Ovary (tissue), 3 donors: Measurements from ENCODE around the gene BCL11B.

Experiments used
- EP300 ChIP-seq: sonication (generic); formaldehyde crosslinking; IDR thresholded peaks from one replicate; pipeline ENCODE4 v1.6.1; 2017; ENCODE audit warnings: antibody characterized with exemption
- POLR2A ChIP-seq: fragments of 450-650 bp; IDR thresholded peaks from one replicate; pipeline ENCODE4 v1.6.1; 2017; ENCODE audit warnings: antibody characterized with exemption, mild to moderate bottlenecking, moderate library complexity
- TF ChIP-seq, protein P1 (sequence below), 3 donors: fragments of 450-650 bp in 2 of 3; fragments of 200-600 bp in 1 of 3; IDR thresholded peaks; one replicate each; pipeline versions ENCODE4 v1.5.1 to v1.8.0; 2016 to 2022; ENCODE audit warnings: antibody characterized with exemption in 3 of 3, mild to moderate bottlenecking in 1 of 3
- donor health status: DM: no; HTN: no; CAD: no.

GRCh38 chr14:99253890-99254289, 18.1 kb downstream of the BCL11B start:
- TF ChIP-seq, protein P1, sequence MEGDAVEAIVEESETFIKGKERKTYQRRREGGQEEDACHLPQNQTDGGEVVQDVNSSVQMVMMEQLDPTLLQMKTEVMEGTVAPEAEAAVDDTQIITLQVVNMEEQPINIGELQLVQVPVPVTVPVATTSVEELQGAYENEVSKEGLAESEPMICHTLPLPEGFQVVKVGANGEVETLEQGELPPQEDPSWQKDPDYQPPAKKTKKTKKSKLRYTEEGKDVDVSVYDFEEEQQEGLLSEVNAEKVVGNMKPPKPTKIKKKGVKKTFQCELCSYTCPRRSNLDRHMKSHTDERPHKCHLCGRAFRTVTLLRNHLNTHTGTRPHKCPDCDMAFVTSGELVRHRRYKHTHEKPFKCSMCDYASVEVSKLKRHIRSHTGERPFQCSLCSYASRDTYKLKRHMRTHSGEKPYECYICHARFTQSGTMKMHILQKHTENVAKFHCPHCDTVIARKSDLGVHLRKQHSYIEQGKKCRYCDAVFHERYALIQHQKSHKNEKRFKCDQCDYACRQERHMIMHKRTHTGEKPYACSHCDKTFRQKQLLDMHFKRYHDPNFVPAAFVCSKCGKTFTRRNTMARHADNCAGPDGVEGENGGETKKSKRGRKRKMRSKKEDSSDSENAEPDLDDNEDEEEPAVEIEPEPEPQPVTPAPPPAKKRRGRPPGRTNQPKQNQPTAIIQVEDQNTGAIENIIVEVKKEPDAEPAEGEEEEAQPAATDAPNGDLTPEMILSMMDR (IDR thresholded peaks at IDR 0.05) = no peak
- TF ChIP-seq EP300 (no peak), POLR2A (no peak)
